Measurements from ENCODE around the gene SFTPB.

The SFTPB gene

GRCh38 chr2:85690932-85691331, 22.9 kb upstream of the SFTPB start:
- TF ChIP-seq CEBPB (IDR thresholded peaks at IDR 0.05): no peak
- TF ChIP-seq TCF12 (IDR thresholded peaks at IDR 0.05; ENCODE audit: low read depth): no peak
- no peak for TF ChIP-seq FOXM1 (IDR thresholded peaks at IDR 0.05; ENCODE audit: borderline replicate concordance, low read depth)
- TF ChIP-seq YY1 (IDR thresholded peaks at IDR 0.05; ENCODE audit: low read depth): no peak
- TF ChIP-seq EGR1 (IDR thresholded peaks at IDR 0.05): no peak
- TF ChIP-seq MAX (IDR thresholded peaks at IDR 0.05): no peak
- no peak for TF ChIP-seq TAF1 (IDR thresholded peaks at IDR 0.05; ENCODE audit: low read depth)
- no peak for TF ChIP-seq ZBTB7A (IDR thresholded peaks at IDR 0.05; ENCODE audit: low read depth)
- no peak for TF ChIP-seq USF1 (IDR thresholded peaks at IDR 0.05)
- no peak for TF ChIP-seq TEAD4 (IDR thresholded peaks at IDR 0.05)
- no peak for TF ChIP-seq RAD21 (IDR thresholded peaks at IDR 0.05; ENCODE audit: low read depth)
- no peak for TF ChIP-seq EP300 (IDR thresholded peaks at IDR 0.05; ENCODE audit: borderline replicate concordance)
- no peak for TF ChIP-seq REST (IDR thresholded peaks at IDR 0.05; ENCODE audit: low read depth)
- no peak for TF ChIP-seq NFIC (IDR thresholded peaks at IDR 0.05)
- no peak for TF ChIP-seq CREB1 (IDR thresholded peaks at IDR 0.05; ENCODE audit: low read depth)

GRCh38 chr2:85684806-85685205, 16.8 kb upstream of the SFTPB start:
- TF ChIP-seq MAX (IDR thresholded peaks at IDR 0.05) (no peak), EGR1 (IDR thresholded peaks at IDR 0.05) (no peak), EP300 (IDR thresholded peaks at IDR 0.05; ENCODE audit: borderline replicate concordance) (no peak), NFIC (IDR thresholded peaks at IDR 0.05) (no peak), REST (IDR thresholded peaks at IDR 0.05; ENCODE audit: low read depth) (no peak), USF1 (IDR thresholded peaks at IDR 0.05) (no peak), ZBTB7A (IDR thresholded peaks at IDR 0.05; ENCODE audit: low read depth) (no peak), RAD21 (IDR thresholded peaks at IDR 0.05; ENCODE audit: low read depth) (no peak), FOXM1 (IDR thresholded peaks at IDR 0.05; ENCODE audit: borderline replicate concordance, low read depth) (no peak)

- no peak for TF ChIP-seq TEAD4 (IDR thresholded peaks at IDR 0.05)
- no peak for TF ChIP-seq NFIC (IDR thresholded peaks at IDR 0.05)
- no peak for TF ChIP-seq ZBTB7A (IDR thresholded peaks at IDR 0.05; ENCODE audit: low read depth)
- TF ChIP-seq REST (IDR thresholded peaks at IDR 0.05; ENCODE audit: low read depth): no peak
- no peak for TF ChIP-seq USF1 (IDR thresholded peaks at IDR 0.05)
- TF ChIP-seq EGR1 (IDR thresholded peaks at IDR 0.05): no peak
- TF ChIP-seq TCF12 (IDR thresholded peaks at IDR 0.05; ENCODE audit: low read depth): no peak
- TF ChIP-seq YY1 (IDR thresholded peaks at IDR 0.05; ENCODE audit: low read depth): no peak
- no peak for TF ChIP-seq TAF1 (IDR thresholded peaks at IDR 0.05; ENCODE audit: low read depth)
- TF ChIP-seq CREB1 (IDR thresholded peaks at IDR 0.05; ENCODE audit: low read depth): no peak
- no peak for TF ChIP-seq EP300 (IDR thresholded peaks at IDR 0.05; ENCODE audit: borderline replicate concordance)
- no peak for TF ChIP-seq RAD21 (IDR thresholded peaks at IDR 0.05; ENCODE audit: low read depth)
- no peak for TF ChIP-seq CEBPB (IDR thresholded peaks at IDR 0.05)
- TF ChIP-seq FOXM1 (IDR thresholded peaks at IDR 0.05; ENCODE audit: borderline replicate concordance, low read depth): no peak
- no peak for TF ChIP-seq MAX (IDR thresholded peaks at IDR 0.05)
Observed at GRCh38 chr2:85684380-85684779, 16.4 kb upstream of the SFTPB start.

- TF ChIP-seq EP300 (IDR thresholded peaks at IDR 0.05; ENCODE audit: borderline replicate concordance): no peak
- no peak for TF ChIP-seq TEAD4 (IDR thresholded peaks at IDR 0.05)
- no peak for TF ChIP-seq NFIC (IDR thresholded peaks at IDR 0.05)
- no peak for TF ChIP-seq RAD21 (IDR thresholded peaks at IDR 0.05; ENCODE audit: low read depth)
- TF ChIP-seq YY1 (IDR thresholded peaks at IDR 0.05; ENCODE audit: low read depth): no peak
Observed at GRCh38 chr2:85682378-85682777, 14.4 kb upstream of the SFTPB start.

All from Ishikawa (cell line).